ENCODE results near the gene UBE2I. TPM values are rescaled to one million over a fixed set of nuclear protein-coding genes. Genes with fewer than 3 reads are reported as not detected.

The UBE2I gene
- total and polyA plus RNA-seq, 5 donors, result 73.5 to 95.3 (median 86.2) TPM

DNA sequence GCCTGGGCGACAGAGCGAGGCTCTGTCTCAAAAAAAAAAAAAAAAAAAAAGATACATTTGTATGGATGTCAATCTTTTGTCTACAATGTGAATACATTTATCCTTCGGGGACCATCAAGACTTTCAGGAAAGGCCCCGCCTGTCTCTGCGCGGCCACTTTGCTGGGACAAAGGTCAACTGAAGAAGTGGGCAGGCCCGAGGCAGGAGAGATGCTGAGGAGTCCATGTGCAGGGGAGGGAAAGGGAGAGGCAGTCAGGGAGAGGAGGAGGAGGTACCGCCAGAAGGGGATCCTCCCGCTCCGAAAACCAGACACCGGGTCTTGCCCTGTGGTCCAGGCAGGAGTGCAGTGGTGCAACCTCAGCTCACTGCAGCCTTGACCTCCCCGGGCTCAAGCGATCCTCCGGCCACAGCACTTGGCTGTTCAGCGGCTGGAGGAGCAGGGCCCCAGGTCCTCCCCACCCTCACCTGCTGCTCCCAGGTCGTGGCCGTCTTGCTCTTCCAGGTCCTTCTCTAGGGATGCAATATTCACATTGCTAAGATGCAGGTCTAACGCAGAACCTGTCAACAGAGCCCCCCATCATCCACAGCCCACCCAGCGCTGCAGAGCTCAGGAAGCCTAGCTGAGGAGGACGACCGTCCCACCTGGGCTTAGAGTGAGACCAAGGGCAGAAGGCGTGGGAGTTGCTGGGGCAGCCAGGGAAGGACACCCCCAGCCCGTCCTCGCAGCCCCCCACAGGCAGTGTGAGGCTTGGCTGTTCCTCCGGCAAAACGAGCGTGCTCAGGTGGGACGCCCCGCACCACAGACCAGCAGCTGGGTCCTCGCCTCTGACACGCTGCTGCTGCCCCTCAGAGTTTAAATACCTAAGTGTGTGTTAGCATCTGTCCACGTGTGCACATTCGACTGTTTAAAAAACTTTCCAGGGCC is 61.9 kb downstream of the UBE2I start:
- intact Hi-C loops (cut with DNase I), result no loop called here
- Histone ChIP-seq H3K27me3 (ENCODE audit: control insufficient read depth, insufficient read depth) (no peaks in the 10 kb centered on the region), H3K4me3 (ENCODE audit: low read length) (no peak overlapping the region), H3K27ac (ENCODE audit: low read length) (no peak overlapping the region), H3K9me3 (ENCODE audit: control insufficient read depth, low read length) (no peaks in the 10 kb centered on the region), H3K4me1 (ENCODE audit: control insufficient read depth, insufficient read depth, low read length) (no peaks in the 10 kb centered on the region)
- peak in 1 of 3 donors; percentile 52 for DNase-seq
- ATAC-seq, result no peak
- WGBS, result 88% methylated on average over 33 of the region's 33 CpGs

- 94% methylated on average over 17 of the region's 21 CpGs for WGBS
- no peaks in the 10 kb centered on the region for H3K4me1 ChIP-seq (ENCODE audit: control insufficient read depth, insufficient read depth, low read length)
- no peaks in the 10 kb centered on the region for H3K9me3 ChIP-seq (ENCODE audit: control insufficient read depth, low read length)
- no peak overlapping the region for H3K27ac ChIP-seq (ENCODE audit: low read length)
- ATAC-seq (no peak), DNase-seq (peak in 1 of 3 donors; percentile 39)
- no peaks in the 10 kb centered on the region for H3K27me3 ChIP-seq (ENCODE audit: control insufficient read depth, insufficient read depth)
- intact Hi-C loops (cut with DNase I), result no loop called here
- no peak overlapping the region for H3K4me3 ChIP-seq (ENCODE audit: low read length)
Observed at GRCh38 chr16:1372292-1372950, 63.0 kb downstream of the UBE2I start.

GRCh38 chr16:1374418-1375297 is 65.2 kb downstream of the UBE2I start:
- Histone ChIP-seq H3K9me3 (ENCODE audit: control insufficient read depth, low read length) (no peaks in the 10 kb centered on the region), H3K4me3 (ENCODE audit: low read length) (no peak overlapping the region), H3K27me3 (ENCODE audit: control insufficient read depth, insufficient read depth) (no peaks in the 10 kb centered on the region), H3K4me1 (ENCODE audit: control insufficient read depth, insufficient read depth, low read length) (peaks cover 5% of the 10 kb centered on the region), H3K27ac (ENCODE audit: low read length) (no peak overlapping the region)
- peak in 1 of 3 donors; percentile 63 for DNase-seq
- 92% methylated on average over 46 of the region's 46 CpGs for WGBS
- intact Hi-C loops (cut with DNase I), result no loop called here
- ATAC-seq, result no peak

GRCh38 chr16:1375298-1375640 is 65.8 kb downstream of the UBE2I start:
- Histone ChIP-seq H3K27ac (ENCODE audit: low read length) (no peak overlapping the region), H3K4me1 (ENCODE audit: control insufficient read depth, insufficient read depth, low read length) (peaks cover 6% of the 10 kb centered on the region), H3K4me3 (ENCODE audit: low read length) (no peak overlapping the region), H3K27me3 (ENCODE audit: control insufficient read depth, insufficient read depth) (no peaks in the 10 kb centered on the region), H3K9me3 (ENCODE audit: control insufficient read depth, low read length) (no peaks in the 10 kb centered on the region)
- ATAC-seq, result no peak
- WGBS, result 90% methylated on average over 24 of the region's 24 CpGs
- DNase-seq, result no peak
- intact Hi-C loops (cut with DNase I), result no loop called here

- intact Hi-C loops (cut with DNase I), result no loop called here
- ATAC-seq (no peak), DNase-seq (peak in 1 of 3 donors; percentile 56)
- H3K27ac ChIP-seq (ENCODE audit: low read length), result no peak overlapping the region
- no peaks in the 10 kb centered on the region for H3K27me3 ChIP-seq (ENCODE audit: control insufficient read depth, insufficient read depth)
- peaks cover 6% of the 10 kb centered on the region for H3K4me1 ChIP-seq (ENCODE audit: control insufficient read depth, insufficient read depth, low read length)
- 88% methylated on average over 19 of the region's 19 CpGs for WGBS
- H3K4me3 ChIP-seq (ENCODE audit: low read length), result no peak overlapping the region
- H3K9me3 ChIP-seq (ENCODE audit: control insufficient read depth, low read length), result no peaks in the 10 kb centered on the region
Observed at GRCh38 chr16:1375741-1376410, 66.4 kb downstream of the UBE2I start.

Other genes starting within 250 kb of the UBE2I start
- 10 to 100 TPM in 3 of 4 donors, 1 to 10 TPM in 1; 7.7 to 35.3 (median 22.6) TPM for gene SSTR5, start 236.9 kb upstream of the UBE2I start, total RNA-seq
- gene SSTR5, start 236.9 kb upstream of the UBE2I start, polyA plus RNA-seq, result 13.4 TPM
- under 1 TPM in 2 of 4 donors, not detected in 2; 0.15 to 0.23 TPM for gene C1QTNF8, start 213.4 kb upstream of the UBE2I start, total RNA-seq
- gene C1QTNF8, start 213.4 kb upstream of the UBE2I start, polyA plus RNA-seq, result 0.05 TPM
- 1 to 10 TPM; 4.2 to 7.8 (median 6.0) TPM for gene CACNA1H, start 156.5 kb upstream of the UBE2I start, total RNA-seq
- gene CACNA1H, start 156.5 kb upstream of the UBE2I start, polyA plus RNA-seq, result 7.5 TPM
- gene TPSG1, start 84.4 kb upstream of the UBE2I start, total RNA-seq, result under 1 TPM in 1 of 4 donors, not detected in 3; 0.21 TPM
- gene TPSG1, start 84.4 kb upstream of the UBE2I start, polyA plus RNA-seq, result not detected
- 1 to 10 TPM in 3 of 4 donors, not detected in 1; 3.7 to 7.1 (median 6.7) TPM for gene TPSB2, start 79.5 kb upstream of the UBE2I start, total RNA-seq
- gene TPSB2, start 79.5 kb upstream of the UBE2I start, polyA plus RNA-seq, result 1.8 TPM
- gene TPSAB1, start 68.9 kb upstream of the UBE2I start, total RNA-seq, result 1 to 10 TPM; 1.6 to 8.3 (median 4.7) TPM
- 1.2 TPM for gene TPSAB1, start 68.9 kb upstream of the UBE2I start, polyA plus RNA-seq
- gene TPSD1, start 53.6 kb upstream of the UBE2I start, total RNA-seq, result under 1 TPM in 2 of 4 donors, not detected in 2; 0.26 to 0.85 TPM
- gene TPSD1, start 53.6 kb upstream of the UBE2I start, polyA plus RNA-seq, result 0.16 TPM
- gene BAIAP3, start 24.0 kb downstream of the UBE2I start, total RNA-seq, result 1 to 10 TPM in 3 of 4 donors, under 1 TPM in 1; 0.53 to 2.7 (median 2.0) TPM
- 1.6 TPM for gene BAIAP3, start 24.0 kb downstream of the UBE2I start, polyA plus RNA-seq
- gene TSR3, start 42.2 kb downstream of the UBE2I start, total RNA-seq, result 10 to 100 TPM; 49.6 to 54.0 (median 52.8) TPM
- gene TSR3, start 42.2 kb downstream of the UBE2I start, polyA plus RNA-seq, result 58.5 TPM
- 10 to 100 TPM; 39.7 to 45.3 (median 43.0) TPM for gene GNPTG, start 42.3 kb downstream of the UBE2I start, total RNA-seq
- 47.1 TPM for gene GNPTG, start 42.3 kb downstream of the UBE2I start, polyA plus RNA-seq
- gene UNKL, start 105.1 kb downstream of the UBE2I start, total RNA-seq, result 10 to 100 TPM in 3 of 4 donors, 1 to 10 TPM in 1; 6.3 to 16.4 (median 14.2) TPM
- gene UNKL, start 105.1 kb downstream of the UBE2I start, polyA plus RNA-seq, result 8.7 TPM
- 10 to 100 TPM in 3 of 4 donors, 1 to 10 TPM in 1; 9.5 to 12.1 (median 11.5) TPM for gene UQCC4, start 111.1 kb downstream of the UBE2I start, total RNA-seq
- gene UQCC4, start 111.1 kb downstream of the UBE2I start, polyA plus RNA-seq, result 18.7 TPM
- gene PERCC1, start 121.4 kb downstream of the UBE2I start, total RNA-seq, result under 1 TPM in 1 of 4 donors, not detected in 3; 0.26 TPM
- gene PERCC1, start 121.4 kb downstream of the UBE2I start, polyA plus RNA-seq, result 0.18 TPM
- gene CCDC154, start 134.9 kb downstream of the UBE2I start, total RNA-seq, result 1 to 10 TPM in 2 of 4 donors, under 1 TPM in 2; 0.39 to 1.8 (median 0.89) TPM
- gene CCDC154, start 134.9 kb downstream of the UBE2I start, polyA plus RNA-seq, result 0.50 TPM
- 10 to 100 TPM; 32.9 to 54.8 (median 49.0) TPM for gene CLCN7, start 165.4 kb downstream of the UBE2I start, total RNA-seq
- gene CLCN7, start 165.4 kb downstream of the UBE2I start, polyA plus RNA-seq, result 35.7 TPM
- under 1 TPM in 2 of 4 donors, not detected in 2; 0.18 to 0.28 TPM for gene PTX4, start 179.3 kb downstream of the UBE2I start, total RNA-seq
- gene PTX4, start 179.3 kb downstream of the UBE2I start, polyA plus RNA-seq, result 0.09 TPM
- gene TELO2, start 183.7 kb downstream of the UBE2I start, total RNA-seq, result 10 to 100 TPM; 21.2 to 29.2 (median 23.2) TPM
- gene TELO2, start 183.7 kb downstream of the UBE2I start, polyA plus RNA-seq, result 24.6 TPM
- 10 to 100 TPM; 19.0 to 22.1 (median 20.9) TPM for gene TMEM204, start 224.0 kb downstream of the UBE2I start, total RNA-seq
- gene TMEM204, start 224.0 kb downstream of the UBE2I start, polyA plus RNA-seq, result 32.2 TPM

All from right cardiac atrium (tissue), 5 donors.